ENCODE results near the gene PITRM1.

GRCh38 chr10:3167611-3168330 is 4.8 kb downstream of the PITRM1 start:
- TF ChIP-seq CTCF (conservative IDR thresholded peaks at IDR 0.05; ENCODE audit: low read length) = no peak
- no peak for TF ChIP-seq EZH2phosphoT487 (IDR thresholded peaks at IDR 0.05; ENCODE audit: borderline replicate concordance, low read depth, low read length)
